ENCODE data around the gene SLC16A9. TPM values are rescaled to one million over a fixed set of nuclear protein-coding genes. Genes with fewer than 3 reads are reported as not detected.
"Not testable (repeated sequence)": the region's sequence is repeated elsewhere in the genome, so short reads cannot be mapped to it uniquely, and the experiment has no call there.

Gene SLC16A9, protein sequence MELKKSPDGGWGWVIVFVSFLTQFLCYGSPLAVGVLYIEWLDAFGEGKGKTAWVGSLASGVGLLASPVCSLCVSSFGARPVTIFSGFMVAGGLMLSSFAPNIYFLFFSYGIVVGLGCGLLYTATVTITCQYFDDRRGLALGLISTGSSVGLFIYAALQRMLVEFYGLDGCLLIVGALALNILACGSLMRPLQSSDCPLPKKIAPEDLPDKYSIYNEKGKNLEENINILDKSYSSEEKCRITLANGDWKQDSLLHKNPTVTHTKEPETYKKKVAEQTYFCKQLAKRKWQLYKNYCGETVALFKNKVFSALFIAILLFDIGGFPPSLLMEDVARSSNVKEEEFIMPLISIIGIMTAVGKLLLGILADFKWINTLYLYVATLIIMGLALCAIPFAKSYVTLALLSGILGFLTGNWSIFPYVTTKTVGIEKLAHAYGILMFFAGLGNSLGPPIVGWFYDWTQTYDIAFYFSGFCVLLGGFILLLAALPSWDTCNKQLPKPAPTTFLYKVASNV
- total RNA-seq, result 0.06 TPM
- long read RNA-seq, result 0 reads

- no peak for DNase-seq (ENCODE audit: low spot score)
Observed at GRCh38 chr10:59709395-59710125, at the start of gene SLC16A9. TSS of gene SLC16A9 (minus strand) at chr10:59709850. CDS start at chr10:59684291, 25,559 bp downstream.

GRCh38 chr10:59757966-59758365 is 48.3 kb upstream of the SLC16A9 start:
- DNase-seq (ENCODE audit: low spot score), result no peak

GRCh38 chr10:59754951-59755350 is 45.3 kb upstream of the SLC16A9 start:
- no peak for DNase-seq (ENCODE audit: low spot score)

GRCh38 chr10:59753267-59753666 is 43.6 kb upstream of the SLC16A9 start, which contains the start of gene MRLN:
TSS of gene MRLN (minus strand) at chr10:59753455.
- no peak for DNase-seq (ENCODE audit: low spot score)

DNA sequence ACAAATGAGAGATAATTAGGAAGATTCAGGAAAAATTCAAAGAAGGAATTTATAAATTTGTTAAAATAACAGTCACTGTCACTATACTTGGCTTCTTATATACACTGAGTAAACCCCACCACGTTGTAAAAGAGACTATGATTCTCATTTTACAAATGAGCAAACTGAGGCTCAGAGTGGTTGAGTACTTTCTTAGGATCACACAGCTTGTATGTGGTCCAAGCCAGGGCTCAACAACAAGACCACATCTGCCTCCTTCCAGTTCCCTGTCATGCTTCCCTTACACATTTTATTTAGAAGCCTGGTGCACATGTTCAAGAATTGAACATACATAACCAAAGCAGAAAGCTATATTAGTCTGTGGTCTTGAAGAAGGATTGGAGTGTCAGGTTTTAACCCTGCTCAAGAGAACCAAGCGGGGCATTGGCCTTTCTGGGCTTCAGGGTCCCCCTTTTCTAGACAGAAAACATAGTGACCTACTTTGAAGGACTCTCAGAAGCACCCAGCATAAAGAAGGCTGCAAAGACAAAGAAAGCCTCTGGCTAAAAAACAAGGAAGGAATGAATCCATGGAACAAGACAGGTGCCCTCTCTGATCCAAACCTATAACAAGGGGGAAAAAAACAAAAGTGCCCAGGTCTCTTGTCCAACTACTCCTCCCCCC is 42.8 kb upstream of the SLC16A9 start:
- DNase-seq (ENCODE audit: low spot score), result no peak

GRCh38 chr10:59750155-59750945 is 40.7 kb upstream of the SLC16A9 start:
- no peak for DNase-seq (ENCODE audit: low spot score)

DNA sequence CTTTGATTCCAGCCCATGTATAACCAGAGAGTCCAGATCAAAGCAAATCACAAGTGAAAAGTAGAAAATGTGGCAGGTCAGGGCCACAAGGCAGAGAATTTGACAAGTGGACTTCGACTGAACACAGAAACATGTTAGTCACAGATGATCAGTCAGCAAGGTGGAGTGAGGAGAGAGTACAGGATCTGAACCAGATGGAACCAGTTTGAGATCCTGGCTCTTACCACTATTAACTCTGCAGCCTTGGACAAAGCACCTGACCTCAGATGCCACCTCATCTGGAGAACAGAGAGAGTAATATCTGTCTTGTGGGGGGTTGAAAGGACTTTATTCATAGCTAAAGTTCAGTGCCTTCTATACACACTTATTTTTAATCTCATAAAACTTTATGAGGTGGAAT is 39.2 kb upstream of the SLC16A9 start:
- no peak for DNase-seq (ENCODE audit: low spot score)

- no peak for DNase-seq (ENCODE audit: low spot score)
Observed at GRCh38 chr10:59745163-59745650, 35.6 kb upstream of the SLC16A9 start.

- DNase-seq (ENCODE audit: low spot score), result not testable (repeated sequence)
Observed at GRCh38 chr10:59744762-59745161, 35.1 kb upstream of the SLC16A9 start.

DNA sequence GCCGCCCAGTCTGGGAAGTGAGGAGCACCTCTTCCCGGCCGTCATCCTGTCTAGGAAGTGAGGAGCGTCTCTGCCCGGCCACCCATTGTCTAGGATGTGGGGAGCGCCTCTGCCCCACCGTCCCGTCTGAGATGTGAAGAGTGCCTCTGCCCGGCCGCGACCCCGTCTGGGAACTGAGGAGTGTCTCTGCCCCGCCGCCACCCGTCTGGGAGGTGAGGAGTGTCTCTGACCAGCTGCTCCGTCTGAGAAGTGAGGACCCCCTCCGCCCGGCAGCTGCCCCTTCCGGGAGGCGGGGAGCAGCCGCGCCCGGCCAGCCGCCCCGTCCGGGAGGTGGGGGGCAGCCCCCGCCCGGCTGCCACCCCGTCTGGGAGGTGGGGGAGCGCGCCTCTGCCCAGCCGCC is 34.5 kb upstream of the SLC16A9 start:
- not testable (repeated sequence) for DNase-seq (ENCODE audit: low spot score)

DNA sequence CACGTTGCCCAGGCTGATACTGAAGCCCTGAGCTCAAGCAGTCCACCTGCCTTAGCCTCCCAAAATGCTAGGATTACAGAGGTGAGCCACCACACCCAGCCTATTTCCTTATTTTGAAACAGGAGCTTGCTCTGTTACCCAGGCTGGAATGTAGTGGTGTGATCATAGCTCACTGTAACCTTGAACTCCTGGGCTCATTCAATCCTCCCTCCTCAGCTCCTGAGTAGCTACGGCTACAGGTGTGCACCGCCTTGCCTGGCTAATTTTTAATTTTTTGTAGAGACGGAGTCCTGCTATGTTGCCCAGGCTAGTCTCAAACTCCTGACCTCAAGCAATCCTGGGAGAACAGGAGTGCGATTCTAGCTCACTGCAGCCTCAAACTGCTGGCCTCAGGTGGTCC is 31.9 kb upstream of the SLC16A9 start:
- DNase-seq (ENCODE audit: low spot score), result no peak

DNA sequence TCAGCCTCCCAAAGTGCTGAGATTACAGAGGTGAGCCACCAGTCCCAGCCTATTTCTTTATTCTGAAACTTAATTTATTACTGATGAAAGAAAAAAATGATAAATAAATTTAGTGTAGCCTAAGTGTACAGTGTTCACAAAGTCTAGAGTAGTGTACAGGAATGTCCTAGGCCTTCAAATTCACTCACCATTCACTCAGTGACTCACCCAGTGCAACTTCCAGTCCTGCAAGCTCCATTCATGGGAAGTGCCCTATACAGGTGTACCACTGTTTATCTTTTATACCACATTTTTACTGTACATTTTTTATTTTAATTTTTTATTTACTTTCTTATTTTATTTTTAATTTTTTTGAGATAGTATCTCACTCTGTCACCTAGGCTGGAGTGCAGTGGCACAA is 31.4 kb upstream of the SLC16A9 start:
- no peak for DNase-seq (ENCODE audit: low spot score)

- no peak for DNase-seq (ENCODE audit: low spot score)
Observed at GRCh38 chr10:59736749-59737148, 27.1 kb upstream of the SLC16A9 start.

DNA sequence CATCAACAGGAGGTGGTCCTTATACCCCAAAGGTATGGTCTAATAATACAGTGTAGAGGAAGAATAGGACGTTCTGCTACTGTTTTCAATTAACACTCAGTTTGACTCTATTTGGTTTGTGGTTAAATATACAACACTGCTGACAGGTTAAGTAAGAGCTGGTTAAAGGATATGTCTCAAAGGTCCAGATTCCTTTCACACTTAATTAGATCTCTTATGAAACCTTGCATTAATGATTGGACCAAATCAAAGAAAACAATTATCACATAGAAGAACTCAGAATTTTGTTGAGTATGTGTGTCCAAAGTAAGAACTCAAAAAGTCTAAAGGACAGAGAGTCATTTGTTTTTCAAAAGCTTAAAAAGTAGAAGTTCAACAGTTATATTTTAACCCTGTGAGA is 25.6 kb upstream of the SLC16A9 start:
- DNase-seq (ENCODE audit: low spot score), result no peak

DNA sequence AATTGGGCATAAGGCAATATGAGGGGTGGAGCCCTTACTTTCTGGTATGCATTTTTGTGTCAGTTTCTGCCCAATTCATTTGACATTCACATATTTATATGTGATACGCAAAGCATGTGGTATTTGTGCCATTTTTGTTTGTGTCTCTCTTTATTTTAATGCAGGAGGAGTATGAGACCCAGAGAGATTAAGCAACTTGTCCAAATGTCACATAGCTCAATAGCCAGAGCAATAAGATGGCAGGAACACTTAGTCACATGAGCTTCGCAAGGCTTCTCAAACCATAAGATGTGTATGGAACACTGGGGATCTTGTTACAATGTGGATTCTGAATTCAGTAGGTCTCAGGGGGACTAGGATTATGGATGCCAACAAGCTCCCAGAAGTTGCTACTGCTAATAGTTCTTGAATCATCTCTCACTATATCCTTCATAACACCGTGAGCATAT is 24.4 kb upstream of the SLC16A9 start:
- DNase-seq (ENCODE audit: low spot score), result no peak

DNA sequence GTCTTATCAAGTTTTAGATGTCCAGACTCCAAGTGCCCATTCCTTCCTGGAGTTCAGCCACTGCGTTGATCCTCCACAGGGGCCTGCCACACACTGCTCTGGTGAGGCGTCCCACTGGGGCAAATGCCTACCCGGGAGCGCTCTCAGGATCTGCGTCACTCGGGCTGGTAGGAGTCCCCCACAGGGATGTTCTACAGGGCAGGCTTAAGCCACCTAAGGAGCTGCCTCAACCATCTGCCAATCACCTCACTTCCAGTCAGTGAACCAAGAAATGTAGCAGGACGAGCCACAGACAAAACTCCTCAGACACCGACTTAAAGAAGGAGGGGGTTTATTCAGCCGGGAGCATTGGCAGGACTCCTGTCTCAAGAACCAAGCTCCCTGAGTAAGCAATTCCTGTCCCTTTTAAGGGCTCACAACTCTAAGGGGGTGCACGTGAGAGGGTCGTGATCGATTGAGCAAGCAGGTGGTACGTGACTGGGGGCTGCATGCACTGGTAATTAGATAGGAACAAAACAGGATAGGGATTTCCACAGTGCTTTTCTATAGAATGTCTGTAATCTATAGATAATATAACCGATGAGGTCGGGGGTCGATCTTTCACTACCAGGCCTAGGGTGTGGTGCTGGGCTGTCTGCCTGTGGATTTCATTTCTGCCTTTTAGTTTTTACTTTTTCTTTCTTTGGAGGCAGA is 23.8 kb upstream of the SLC16A9 start:
- DNase-seq (ENCODE audit: low spot score), result not testable (repeated sequence)

DNA sequence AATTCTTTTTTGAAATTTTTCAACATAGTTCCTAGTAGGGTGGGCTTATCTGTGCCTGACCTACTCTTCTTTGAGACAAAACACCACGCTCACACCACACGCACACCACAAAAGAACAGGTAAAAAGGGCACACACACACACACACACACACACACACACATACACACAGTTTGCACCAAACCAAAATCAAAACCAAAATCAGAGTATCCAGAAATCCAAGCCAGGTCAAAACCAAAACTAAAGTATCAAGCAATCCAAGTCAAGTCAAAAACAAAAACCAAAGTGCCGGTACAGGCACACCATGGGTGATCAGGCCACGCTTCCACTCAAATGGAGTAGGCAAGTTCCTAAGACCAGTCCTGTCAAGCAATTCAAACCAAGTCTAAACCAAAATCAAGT is 23.2 kb upstream of the SLC16A9 start:
- not testable (repeated sequence) for DNase-seq (ENCODE audit: low spot score)

DNA sequence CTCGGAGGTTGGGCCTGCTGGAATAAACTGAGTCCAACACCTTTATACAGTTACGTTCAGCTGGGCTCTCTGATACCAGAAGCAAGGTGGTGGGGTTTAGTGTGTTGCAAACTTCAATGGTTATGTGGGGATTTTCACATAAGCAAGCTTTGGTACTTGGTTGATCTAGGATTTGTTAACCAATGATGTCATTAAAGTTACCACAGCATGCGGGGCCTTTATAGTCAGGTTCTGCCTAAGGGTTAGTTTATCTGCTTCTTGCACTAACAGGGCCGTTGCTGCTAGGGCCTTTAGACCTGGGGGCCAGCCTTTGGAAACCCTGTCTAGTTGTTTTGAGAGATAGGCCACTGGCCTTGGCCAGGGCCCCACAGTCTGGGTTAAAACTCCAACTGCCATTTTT is 19.5 kb upstream of the SLC16A9 start:
- DNase-seq (ENCODE audit: low spot score), result not testable (repeated sequence)

DNA sequence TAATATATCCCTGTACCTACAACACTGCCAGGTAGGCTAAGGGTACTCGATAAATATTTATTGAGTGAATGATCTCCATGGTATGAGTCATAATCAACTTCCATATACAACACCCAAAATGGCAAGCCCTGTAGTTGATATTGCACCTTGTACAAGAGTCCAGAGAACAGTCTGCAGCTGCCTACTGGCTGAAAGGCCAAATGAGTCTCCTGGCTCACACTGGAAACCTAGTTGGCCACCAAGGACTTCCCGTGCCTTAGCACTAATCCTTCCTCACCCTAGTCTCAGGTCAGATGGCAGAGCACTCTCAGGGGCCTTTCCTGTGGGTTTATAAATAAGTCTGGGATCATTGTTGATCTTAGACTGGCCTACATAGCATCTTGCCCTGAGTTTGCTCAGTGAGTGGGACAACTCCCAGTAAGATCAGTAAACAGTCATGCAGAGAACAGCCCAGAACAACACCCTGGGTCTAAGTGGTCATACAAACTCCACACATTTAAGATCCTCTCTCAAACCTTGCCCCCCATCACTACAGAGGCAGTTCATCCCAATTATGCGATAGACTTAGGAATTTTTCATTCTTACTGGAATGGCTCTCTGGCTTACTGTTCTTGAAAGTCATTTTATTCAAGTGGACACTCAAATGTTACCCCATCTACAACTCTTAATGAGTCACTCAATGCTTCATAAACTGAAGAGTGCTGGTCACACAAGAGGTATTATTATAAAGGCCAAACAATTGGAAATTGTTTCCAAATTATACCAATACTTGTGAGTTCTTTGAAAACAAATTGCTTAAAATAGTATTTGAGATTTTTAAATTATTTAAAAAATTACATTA is 14.7 kb upstream of the SLC16A9 start:
- no peak for DNase-seq (ENCODE audit: low spot score)

Measured in mesenteric fat pad (tissue), 1 donor.